Frontal cortex (tissue), 4 donors: ENCODE results near the gene TMEM132D. TPM values are rescaled to one million over a fixed set of nuclear protein-coding genes. Genes with fewer than 3 reads are reported as not detected.
A peak's percentile ranks its signal among the peaks of the same experiment; 100 is the strongest.
"Not testable (repeated sequence)": the region's sequence is repeated elsewhere in the genome, so short reads cannot be mapped to it uniquely, and the experiment has no call there.

Experiments
- DNase-seq, 2 donors: peaks; one replicate each; pipeline ENCODE4 v3.0.0; 2012; ENCODE audit warnings: low spot score in 2 of 2
- FAIRE-seq: peaks from 2 replicates; lab custom pipeline; 2012; peaks lifted over from hg19 to GRCh38; lab: Jason Lieb, UNC
- total RNA-seq: library from RNA; depleted of rRNA; stranded (reverse); fragments of >200 nt; gene quantifications from one replicate; pipeline ENCODE4 v1.2.3, GENCODE V29; 2014
- donor health status: control.
- donor health status: control.
- donor health status: control.

TMEM132D gene
- total RNA-seq: 4.1 TPM

DNA sequence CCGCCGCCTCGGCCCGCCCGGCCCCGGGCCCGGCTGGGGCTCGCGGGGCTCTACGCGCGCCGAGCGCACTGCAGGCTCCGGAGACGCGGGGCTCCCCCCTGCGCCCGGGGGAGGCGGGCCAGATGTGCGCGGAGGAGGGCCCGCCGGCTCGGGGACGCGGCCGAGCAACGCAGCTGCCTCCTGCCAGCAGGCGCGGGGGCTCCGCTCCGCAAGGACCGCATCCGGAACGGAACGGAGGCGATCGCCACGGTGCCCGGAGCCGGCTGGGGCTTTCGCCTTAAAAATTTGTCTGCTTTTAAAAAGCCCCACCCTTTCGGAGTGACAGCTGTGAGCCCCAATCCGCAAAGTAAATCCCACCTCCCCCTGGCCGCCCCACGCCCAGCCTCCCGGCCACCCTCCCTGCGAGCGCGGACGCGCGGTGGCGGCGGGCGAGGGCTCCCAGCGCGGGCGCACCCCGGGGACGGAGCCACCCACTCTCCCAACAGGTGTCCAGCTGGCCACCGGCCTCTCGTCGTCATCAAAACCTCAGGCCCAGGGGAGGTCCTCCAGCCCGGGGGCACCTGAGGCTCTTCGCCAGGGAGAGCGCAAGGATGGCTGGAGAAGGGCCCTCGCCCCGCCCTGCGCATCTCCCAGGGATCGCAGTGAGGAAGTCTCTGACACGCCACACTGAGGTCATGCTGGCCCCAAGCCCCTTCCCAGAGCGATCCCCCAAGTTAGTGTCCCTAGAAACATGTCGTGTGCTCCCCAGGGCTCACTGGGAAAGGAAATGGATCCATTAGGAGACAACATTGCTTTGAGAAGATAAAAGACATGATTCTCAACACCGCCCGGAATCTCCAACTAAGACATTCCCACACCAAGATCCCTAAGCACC, at the start of gene TMEM132D:
TSS of gene TMEM132D (minus strand) at position 70 of the 874 bp plus-strand sequence.
- peak; percentile 58 to 60 for DNase-seq
- no peak for FAIRE-seq

DNA sequence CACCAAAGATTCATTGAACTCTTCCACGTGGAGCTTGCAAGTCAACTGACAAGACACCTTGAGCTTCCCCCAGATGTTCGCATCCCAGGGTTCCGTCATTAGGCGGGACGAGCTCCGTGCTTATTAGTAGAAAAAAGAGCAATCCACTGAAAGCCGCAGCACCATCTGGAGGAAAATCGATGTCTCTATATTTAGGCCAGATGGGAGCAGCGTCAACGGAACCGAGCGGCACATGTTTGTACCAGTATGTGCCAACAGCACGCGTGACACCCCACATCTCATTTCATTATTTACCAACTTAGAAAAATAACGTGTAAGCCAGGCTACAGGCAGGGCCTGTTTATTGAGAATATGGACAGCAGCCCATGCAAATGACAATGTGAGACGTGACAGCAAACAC, 45.8 kb upstream of the TMEM132D start:
- FAIRE-seq: no peak
- no peak for DNase-seq

DNA sequence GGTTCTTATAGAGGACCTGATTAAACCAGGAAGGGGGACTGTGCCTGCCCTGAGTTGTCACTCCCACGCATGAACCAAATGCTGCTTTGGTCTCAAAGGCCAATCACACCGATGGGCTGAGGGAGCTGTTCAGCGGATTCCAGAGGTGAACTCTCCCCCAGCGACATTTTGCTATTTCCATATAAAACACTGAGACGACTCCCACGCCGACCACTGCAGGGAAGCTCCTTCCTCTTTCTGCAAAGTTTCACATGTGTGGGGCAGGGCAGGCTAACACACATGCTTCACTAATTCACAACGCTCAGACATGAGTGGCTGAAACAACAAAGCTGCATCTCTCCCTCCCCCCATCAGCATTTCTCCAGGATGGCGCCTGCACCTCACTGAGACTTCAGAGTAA, 37.8 kb upstream of the TMEM132D start:
- DNase-seq (no peak), FAIRE-seq (no peak)

DNA sequence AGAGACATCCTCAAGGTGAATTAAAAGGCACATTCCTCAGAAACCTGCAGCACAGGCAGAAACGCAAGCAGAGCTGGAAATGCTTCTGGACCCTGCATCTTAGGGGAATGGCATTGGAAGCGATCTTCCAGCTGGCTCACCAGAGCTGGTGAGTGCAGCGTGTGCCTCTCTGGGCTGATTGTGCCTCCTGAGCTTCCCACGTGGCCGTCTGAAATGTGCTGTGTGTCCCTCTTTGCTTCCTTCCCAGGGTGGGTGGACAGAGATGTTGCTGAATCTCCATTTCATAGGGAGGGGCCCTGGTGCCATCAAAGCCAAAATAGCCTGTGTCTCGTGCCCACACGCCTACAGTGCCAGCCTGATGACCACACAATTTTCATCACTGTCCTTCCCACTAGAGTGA, 34.3 kb upstream of the TMEM132D start:
- no peak for FAIRE-seq
- peak in 1 of 2 donors; percentile 28 for DNase-seq

DNA sequence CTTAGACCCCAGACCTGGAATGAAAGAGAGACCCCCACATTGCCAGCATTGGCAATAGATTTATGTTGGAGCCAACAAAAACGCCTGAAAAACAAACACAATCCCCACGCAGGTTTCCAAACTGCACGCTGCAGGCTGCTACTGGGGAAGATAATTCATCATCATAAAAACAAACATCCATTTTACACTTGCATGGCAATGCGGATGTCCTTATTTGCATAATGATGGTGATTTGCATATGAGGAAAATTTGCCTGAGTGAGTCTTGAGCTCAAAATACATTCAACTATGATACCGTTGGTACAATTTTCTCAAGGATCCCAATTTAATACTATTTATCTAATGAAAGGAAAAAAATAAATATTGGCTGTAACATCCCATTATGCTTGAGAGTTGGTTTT, 33.6 kb upstream of the TMEM132D start:
- no peak for FAIRE-seq
- no peak for DNase-seq

DNA sequence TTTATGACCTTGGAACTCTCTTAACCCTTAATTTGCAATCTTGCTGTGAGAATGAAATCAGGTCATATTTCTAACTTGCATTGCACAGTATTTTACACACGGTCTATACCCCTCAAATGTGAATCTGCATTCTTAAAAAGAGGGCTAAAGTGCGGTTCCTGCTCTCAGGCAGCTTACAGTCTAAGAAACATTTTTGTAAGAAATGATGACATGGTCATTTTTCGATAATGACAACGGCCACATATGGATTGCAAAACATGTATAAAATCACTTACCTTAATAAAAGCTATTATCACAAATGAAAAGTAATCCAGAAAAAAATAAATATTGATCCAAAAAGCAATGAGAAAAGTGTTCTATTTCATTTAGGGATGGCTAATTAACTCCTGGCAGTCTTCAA, 24.8 kb upstream of the TMEM132D start:
- FAIRE-seq (no peak), DNase-seq (no peak)

DNA sequence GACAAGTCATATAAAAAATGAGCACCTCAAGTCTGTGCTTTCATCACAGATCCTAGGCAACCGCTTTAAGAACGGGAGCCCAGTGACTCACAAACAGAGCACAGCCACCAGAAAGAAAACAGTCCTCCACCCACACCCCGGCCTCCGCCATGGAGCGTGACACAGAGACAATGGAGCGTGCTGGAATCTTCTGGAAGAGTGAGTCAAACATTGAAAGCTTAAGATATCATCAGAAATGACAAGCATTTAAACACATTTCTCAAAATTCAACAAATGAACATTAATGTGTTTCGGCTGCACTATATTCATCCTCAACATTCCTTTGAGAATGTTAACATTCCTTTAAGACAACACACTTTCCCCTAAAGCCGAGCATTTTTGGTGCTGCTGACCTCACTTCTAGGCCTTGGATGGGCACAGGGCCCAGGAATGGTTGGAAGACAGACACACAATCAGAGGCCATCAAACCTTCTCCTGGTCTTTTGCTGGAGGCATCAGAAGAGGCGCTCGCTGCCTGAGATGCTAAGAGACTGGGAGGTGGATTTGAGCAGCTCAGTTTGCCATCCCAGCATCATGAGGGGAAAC, 23.6 kb upstream of the TMEM132D start:
- DNase-seq (no peak), FAIRE-seq (no peak)

DNA sequence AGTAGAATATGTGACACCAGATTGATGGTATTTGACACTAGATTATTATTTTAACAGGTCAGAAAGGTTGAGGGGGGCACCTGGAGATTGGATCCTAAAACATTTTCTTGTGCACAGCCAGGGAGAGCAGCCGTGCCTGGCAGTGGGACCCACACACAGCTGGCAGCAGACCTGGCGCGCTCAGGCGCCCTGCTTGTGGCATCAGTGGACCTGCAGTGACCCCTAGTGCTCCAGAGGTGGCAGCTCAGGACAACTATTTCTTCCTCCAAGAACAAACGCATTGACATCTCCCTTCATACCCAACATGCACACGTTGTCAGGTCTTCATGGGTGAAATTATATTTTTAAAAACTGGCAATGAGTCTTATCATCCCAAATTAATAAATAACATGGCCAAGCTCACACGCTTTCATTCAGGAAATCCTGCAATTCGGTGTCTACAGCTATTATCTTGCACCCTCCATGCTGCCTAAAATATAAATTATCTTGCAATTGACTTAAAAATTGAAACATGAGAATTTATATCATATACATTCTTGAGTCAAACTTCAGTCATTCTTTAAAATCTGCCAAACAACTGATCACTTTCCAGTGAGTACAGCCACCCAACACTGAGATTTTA, 7.7 kb upstream of the TMEM132D start:
- peak; percentile 60 to 77 for DNase-seq
- peak; percentile 31 for FAIRE-seq

DNA sequence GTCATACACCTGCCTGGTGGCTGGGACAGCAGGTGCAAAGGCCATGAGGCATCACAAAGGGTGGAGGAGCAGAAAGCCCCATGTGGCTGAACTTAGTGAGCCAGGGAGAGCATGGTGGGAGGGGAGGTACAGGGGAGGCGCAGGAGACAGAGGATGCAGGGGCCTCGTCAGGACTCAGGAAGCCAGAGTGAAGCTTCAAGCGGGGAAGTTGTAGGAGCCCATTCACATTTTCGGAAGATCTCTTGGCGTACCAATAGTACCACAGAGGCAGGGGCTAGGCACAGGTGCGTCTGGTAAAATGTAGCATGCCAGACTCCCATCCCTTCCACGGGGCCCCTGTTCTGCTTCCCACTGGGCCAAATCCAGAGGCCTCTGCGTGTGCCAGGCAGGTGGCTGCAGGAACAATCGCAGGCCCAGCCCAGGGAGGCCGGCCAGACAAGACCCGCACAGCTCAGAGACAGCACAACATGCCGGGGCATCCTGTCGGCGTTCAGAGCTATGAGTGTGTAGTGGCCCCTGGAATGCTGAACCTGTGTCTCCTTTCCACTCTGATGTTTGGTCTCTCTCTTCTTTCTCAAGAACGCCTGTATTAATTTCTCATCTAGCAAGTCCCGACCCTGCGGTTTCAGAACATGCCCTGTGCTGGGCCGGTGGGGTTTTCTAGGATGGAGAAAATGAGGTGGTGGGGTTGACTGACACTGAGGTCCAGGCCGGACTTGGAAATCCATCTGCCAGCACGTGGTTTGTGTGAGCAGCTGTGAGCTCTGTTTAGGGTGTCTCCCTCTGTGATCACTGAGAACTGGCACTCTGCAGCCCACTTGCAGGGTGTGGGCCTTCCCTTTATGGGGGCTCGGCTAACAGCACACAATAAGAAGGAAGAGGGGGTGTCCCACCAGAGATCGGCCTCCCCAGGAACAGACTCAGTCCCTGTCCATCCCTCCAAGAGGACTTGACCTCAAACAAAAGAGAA, 5.5 kb upstream of the TMEM132D start:
- FAIRE-seq (no peak), DNase-seq (no peak)

DNA sequence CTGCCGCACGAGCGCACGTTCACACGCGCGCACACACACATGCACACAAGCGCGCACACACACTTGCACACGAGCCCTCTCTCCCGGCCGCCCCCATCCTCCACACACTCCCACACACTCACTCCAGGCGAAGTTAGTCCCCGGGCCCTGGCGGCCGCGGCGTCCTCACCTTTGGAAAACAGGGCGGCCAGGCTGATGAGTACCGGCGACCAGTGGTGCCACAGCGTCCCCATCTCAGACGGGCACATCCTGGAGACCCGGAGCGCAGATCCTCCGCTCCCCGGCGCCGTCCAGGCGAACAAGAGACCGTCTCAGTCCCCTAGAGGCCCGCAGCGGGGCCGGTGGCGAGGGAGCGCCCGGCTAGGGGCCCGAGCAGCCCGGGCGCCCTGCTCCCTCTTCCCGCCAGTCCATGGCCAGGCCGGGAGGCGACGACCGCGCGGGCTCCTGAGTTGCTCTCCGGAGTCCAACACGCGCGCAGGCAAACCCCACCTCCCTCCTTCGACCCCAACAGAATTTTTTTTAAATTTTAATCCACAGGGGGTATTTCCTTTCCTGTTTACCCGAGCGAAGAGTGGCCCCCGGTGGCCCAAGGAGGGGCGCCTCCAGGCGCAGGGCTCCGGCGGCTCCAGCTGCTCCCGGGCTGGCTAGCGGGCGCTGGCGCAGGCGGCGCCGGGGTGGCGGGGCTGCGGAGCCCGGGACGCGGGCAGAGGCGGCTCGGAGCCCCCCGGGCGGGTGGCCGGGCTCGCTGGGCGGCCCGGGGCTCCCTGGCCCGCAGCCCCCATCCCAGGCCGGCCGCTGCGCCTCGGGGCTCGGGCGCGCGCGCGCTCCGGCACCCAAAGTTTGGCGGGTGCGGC, 506 bp downstream of the TMEM132D start:
- FAIRE-seq (no peak), DNase-seq (no peak)

DNA sequence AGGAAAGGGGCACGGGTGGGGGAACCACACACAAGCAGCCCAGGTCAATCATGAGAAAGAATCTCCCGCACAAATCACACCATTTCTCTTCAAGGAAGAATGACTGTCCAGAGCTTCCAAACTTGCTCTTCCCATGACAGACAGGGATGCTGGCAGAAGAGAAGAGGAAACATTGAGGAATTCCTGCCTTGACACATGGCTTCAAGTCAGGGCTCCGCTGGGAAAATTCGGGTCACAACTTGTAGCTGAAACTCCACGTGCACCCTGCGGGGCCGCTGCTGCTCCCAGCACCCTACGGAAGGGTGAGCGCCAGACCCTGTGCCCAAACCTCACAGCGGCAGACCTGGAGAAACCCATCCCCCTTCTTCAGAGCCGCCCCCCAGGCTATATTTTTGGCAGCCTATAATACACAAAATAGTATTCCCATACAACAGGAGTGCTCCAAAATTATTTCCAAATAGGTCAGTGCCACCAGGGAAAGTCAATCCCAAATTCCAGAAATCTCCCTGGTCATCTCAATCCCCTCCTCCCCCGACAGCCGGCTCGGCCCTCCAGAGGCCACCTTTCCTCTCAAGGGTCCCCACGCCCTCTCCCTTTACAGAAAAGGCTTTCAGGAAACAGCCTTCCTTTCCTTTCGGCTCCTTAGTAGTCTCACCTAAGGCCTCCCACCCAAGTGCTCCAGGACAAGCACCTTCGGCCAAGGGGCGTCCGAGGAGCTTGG, 1.3 kb downstream of the TMEM132D start:
- DNase-seq: no peak

DNA sequence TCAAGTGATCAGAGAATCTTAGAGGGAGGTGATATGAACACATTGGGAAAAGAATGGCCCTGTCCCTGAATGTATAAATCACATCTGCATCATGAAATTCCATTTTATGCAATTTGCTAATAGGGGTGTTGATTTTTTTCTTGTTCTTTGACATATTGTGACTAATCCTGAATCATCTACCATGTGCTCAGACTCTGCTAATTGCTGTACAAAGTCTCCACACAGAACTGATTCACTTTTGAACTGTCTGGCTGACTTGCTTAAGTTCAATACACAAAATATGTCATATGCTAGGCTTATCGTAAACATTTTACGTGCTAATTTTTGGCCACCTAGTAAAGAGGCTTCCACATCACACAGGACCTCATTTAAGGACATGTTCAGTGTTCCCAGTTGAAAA, 2.6 kb downstream of the TMEM132D start:
- FAIRE-seq (no peak), DNase-seq (no peak)

More for the DNA sequence above, 1.3 kb downstream of the TMEM132D start:
- FAIRE-seq: no peak

DNA sequence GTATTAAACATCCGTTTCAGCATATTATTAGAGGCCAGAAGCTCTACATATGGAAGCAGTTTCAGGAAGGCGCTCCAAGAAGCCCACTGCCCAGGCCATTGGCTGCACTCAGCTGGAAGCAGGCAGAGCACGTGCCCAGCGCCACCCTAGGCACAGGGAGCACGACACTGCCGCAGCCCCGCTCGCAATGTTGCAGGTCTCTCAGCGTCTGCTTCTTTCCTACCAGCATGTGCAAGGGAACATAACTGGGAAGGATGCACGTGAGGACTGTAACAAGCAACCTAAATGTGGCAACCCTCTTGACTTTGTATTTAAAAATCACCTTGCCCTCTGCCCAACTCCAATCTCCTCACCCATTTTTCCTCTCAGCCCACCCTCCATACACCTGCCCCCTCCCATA, 3.5 kb downstream of the TMEM132D start:
- no peak for DNase-seq
- FAIRE-seq: no peak

DNA sequence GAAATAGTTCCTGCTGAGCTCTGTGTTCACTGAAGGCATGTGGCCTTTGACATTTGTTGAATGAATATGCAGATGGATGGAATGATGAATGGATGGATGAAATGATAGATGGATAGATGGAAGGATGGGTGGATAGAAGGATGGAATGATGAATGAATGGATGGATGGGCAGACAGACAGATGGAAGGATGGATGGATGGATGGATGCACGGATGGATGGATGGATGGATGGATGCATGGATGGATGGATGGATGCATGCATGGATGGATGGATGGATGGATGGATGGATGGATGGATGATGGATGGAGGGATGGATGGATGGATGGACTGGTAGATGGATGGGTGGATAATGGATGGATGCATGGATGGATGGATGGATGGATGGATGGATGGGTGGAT, 4.8 kb downstream of the TMEM132D start:
- not testable (repeated sequence) for DNase-seq, FAIRE-seq

DNA sequence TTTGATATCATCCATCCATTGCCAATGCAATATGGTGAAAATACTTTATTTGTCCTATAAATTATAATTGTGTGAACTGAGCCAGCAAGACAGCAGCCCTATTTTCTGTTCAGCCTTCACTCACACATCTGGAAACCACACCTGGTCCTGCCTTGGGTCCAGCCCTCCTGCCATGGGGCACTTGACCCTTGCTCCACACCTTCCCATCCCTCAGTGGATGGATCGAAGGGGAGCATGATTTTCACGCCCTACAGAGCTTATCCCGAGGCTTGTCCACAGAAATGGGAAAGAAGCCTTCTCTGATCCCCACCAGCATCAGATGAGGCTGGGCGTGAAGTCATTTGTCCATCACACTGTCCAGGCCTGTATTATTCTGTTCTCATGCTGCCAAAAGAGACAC, 10.1 kb downstream of the TMEM132D start:
- no peak for FAIRE-seq
- DNase-seq: no peak

DNA sequence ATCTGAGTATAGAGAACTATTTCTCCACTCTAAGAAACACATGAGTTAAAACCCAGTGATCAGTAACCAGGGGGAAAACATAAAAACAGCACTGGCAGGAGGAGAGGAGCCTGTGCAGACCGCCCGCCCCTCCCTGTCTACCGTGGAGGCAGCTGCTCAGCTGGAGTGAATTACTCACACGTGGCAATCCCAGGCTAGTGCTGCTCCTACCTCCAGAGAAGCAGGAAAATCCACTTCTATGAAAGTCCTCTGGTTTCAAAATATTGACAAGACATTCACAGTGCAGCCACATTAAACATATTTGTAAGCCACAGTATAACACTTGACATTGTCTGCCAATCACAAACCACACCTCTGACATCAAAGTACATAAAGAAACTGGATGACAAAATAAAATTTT, 16.7 kb downstream of the TMEM132D start:
- FAIRE-seq (no peak), DNase-seq (no peak)

DNA sequence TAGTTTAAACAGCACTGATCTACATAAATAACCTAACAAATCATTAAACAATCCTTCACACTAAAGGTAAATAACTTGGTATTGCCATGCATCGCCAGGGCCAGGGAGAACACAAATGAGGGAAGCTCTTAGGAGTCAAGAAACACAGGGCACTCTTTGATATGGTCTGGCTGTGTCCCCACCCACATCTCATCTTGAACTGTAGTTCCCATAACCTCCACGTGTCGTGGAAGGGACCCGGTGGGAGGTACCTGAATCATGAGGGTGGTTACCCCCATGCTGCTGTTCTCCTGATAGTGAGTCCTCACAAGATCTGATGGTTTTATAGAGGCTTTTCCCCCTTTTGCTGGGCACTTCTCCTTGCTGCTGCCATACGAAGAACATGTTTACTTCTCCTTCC, 17.3 kb downstream of the TMEM132D start:
- no peak for FAIRE-seq
- no peak for DNase-seq

DNA sequence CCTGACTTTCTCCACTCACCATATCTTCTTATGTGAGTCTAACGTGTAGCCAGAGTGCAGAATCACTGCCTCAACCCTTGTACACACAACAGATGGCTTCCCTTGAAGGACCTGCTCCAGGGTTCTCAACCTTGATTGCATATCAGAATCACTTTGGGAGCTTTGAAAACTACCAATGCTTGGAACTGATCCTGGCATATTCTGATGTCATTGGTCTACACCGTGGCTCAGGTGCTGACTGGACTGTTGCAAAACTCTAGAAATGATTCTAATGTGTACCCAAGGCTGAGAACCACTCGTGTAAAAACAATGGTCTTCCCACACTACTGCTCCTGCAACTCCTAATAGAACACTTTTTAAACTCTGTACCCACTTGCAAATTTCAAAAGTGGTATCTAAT, 18.5 kb downstream of the TMEM132D start:
- FAIRE-seq (no peak), DNase-seq (no peak)
